GM12878 (cell line): Measurements from ENCODE around the gene PROSER3. TPM values are rescaled to one million over a fixed set of nuclear protein-coding genes. Genes with fewer than 3 reads are reported as not detected.

Experiments
- ATAC-seq: fragments of 200-7000 bp; cut with Tn5 transposase; 3 replicates; pipeline ENCODE4 v1.9.1; 2020; ENCODE audit warnings: mild to moderate bottlenecking, moderate library complexity
- BruUV-seq: library from RNA; stranded (reverse); fragments of 400-500 nt; replicated peaks from 2 replicates; lab custom pipeline; 2021; lab: Mats Ljungman, UMichigan
- CTCF ChIA-PET: fragments of 300-600 bp; sonication (Branson Sonifier 250); formaldehyde crosslinking; extraction: SDS; loops from one replicate; lab custom pipeline; 2021; ENCODE audit warnings: inconsistent platforms; lab: Yijun Ruan, JAX
- POLR2A ChIA-PET: fragments of 350-600 bp; formaldehyde crosslinking; extraction: SDS; loops from one replicate; lab custom pipeline; 2021; ENCODE audit warnings: inconsistent platforms; lab: Charles Lee
- RAD21 ChIA-PET: fragments of 300-600 bp; sonication (Branson Sonifier 250); formaldehyde crosslinking; loops from one replicate; lab custom pipeline; 2023; ENCODE audit warnings: antibody characterized with exemption; ENCODE audit not compliant: unreplicated experiment; lab: Charles Lee
- SMC1A ChIA-PET: fragments of 300-600 bp; sonication (Branson Sonifier 250); formaldehyde crosslinking; loops from one replicate; lab custom pipeline; 2023; ENCODE audit not compliant: unreplicated experiment, uncharacterized antibody; lab: Charles Lee
- DNase-seq: peaks from one replicate; pipeline ENCODE4 v3.0.0-alpha.2; 2011; ENCODE audit warnings: low read depth, low spot score
- FAIRE-seq: peaks from 3 replicates; lab custom pipeline; 2011; peaks lifted over from hg19 to GRCh38; lab: Jason Lieb, UNC
- H2AFZ ChIP-seq: 2 replicates; pipeline ENCODE4 v1.6.0; 2011; ENCODE audit warnings: low read depth, low read length, control low read depth; ENCODE audit not compliant: control insufficient read depth
- H3K27ac ChIP-seq: 2 replicates; pipeline ENCODE4 v1.5.1; 2011; ENCODE audit warnings: control low read depth; ENCODE audit not compliant: control insufficient read depth, insufficient read depth
- H3K27me3 ChIP-seq, 2 experiments: replicated peaks in 1 of 2; 2 replicates each; pipeline versions ENCODE4 v1.6.0 to v1.6.1; 2011; ENCODE audit warnings: low read length in 1 of 2; ENCODE audit not compliant: control insufficient read depth in 2 of 2, insufficient read depth in 2 of 2
- H3K36me3 ChIP-seq, 2 experiments: 2 replicates each; pipeline ENCODE4 v1.5.1; 2011; ENCODE audit warnings: low read length in 1 of 2; ENCODE audit not compliant: control insufficient read depth in 2 of 2, insufficient read depth in 2 of 2
- H3K4me1 ChIP-seq: 2 replicates; pipeline ENCODE4 v1.6.1; 2011; ENCODE audit warnings: mild to moderate bottlenecking, low read length, moderate library complexity, mixed read lengths; ENCODE audit not compliant: control insufficient read depth, insufficient read depth
- H3K4me2 ChIP-seq: 2 replicates; pipeline ENCODE4 v1.6.0; 2011; ENCODE audit warnings: control low read depth; ENCODE audit not compliant: control insufficient read depth, insufficient read depth
- H3K4me3 ChIP-seq: fragments of 200-600 bp; sonication (generic); 2 replicates; pipeline ENCODE4 v1.5.1; 2016
- H3K79me2 ChIP-seq: 2 replicates; pipeline ENCODE4 v1.6.0; 2011; ENCODE audit warnings: low read length; ENCODE audit not compliant: control insufficient read depth, insufficient read depth
- H3K9ac ChIP-seq: 2 replicates; pipeline ENCODE4 v1.8.0; 2011; ENCODE audit warnings: low read length, control low read depth, mixed read lengths; ENCODE audit not compliant: control insufficient read depth, insufficient read depth
- H3K9me3 ChIP-seq: replicated peaks from 3 replicates; pipeline ENCODE4 v1.5.1; 2011; ENCODE audit warnings: mild to moderate bottlenecking, low read length; ENCODE audit not compliant: control insufficient read depth, insufficient read depth
- H4K20me1 ChIP-seq: 2 replicates; pipeline ENCODE4 v1.6.0; 2011; ENCODE audit not compliant: control insufficient read depth, insufficient read depth
- ATF3 ChIP-seq: IDR thresholded peaks from 2 replicates; pipeline ENCODE4 v1.6.1; 2011; ENCODE audit warnings: low read depth, mild to moderate bottlenecking, low read length, moderate library complexity, borderline replicate concordance; ENCODE audit errors: extremely low read depth
- CBX3 ChIP-seq: fragments of 200-600 bp; sonication (generic); IDR thresholded peaks from 2 replicates; pipeline ENCODE4 v1.6.1; 2016; ENCODE audit warnings: low read depth, borderline replicate concordance
- CTCF ChIP-seq, 3 experiments: IDR thresholded peaks in 2 of 3; conservative IDR thresholded peaks in 1 of 3; 2 replicates each; pipeline ENCODE4 v1.5.1; 2011; ENCODE audit warnings: low read depth in 3 of 3, low read length in 3 of 3, mild to moderate bottlenecking in 3 of 3, control low read depth in 2 of 3, moderate library complexity in 2 of 3, inconsistent platforms in 1 of 3, mixed read lengths in 1 of 3; ENCODE audit not compliant: control insufficient read depth in 2 of 3, insufficient read depth in 1 of 3; ENCODE audit errors: extremely low read depth in 1 of 3
- DPF2 ChIP-seq: fragments of 450-650 bp; IDR thresholded peaks from 2 replicates; pipeline ENCODE4 v1.6.1; 2017; ENCODE audit warnings: mild to moderate bottlenecking
- EED ChIP-seq: sonication (generic); IDR thresholded peaks from 2 replicates; pipeline ENCODE4 v1.6.1; 2016; ENCODE audit warnings: antibody characterized with exemption, low read depth
- ESRRA ChIP-seq: IDR thresholded peaks from 2 replicates; pipeline ENCODE4 v1.6.1; 2012; ENCODE audit warnings: mild to moderate bottlenecking, low read length, improper control_type of control experiment
- GATAD2B ChIP-seq: fragments of 450-650 bp; conservative IDR thresholded peaks from 2 replicates; pipeline ENCODE4 v1.6.1; 2017; ENCODE audit warnings: low read depth, mild to moderate bottlenecking, moderate library complexity
- HCFC1 ChIP-seq: fragments of 150-350 bp; IDR thresholded peaks from 2 replicates; pipeline ENCODE4 v1.6.1; 2014; ENCODE audit warnings: low read length
- MEF2A ChIP-seq: IDR thresholded peaks from 2 replicates; pipeline ENCODE4 v1.6.1; 2011; ENCODE audit warnings: low read depth, mild to moderate bottlenecking, low read length, moderate library complexity; ENCODE audit not compliant: insufficient read depth
- MTA3 ChIP-seq: IDR thresholded peaks from 2 replicates; pipeline ENCODE4 v1.6.1; 2012; ENCODE audit warnings: low read length, inconsistent platforms, borderline replicate concordance
- NFYA ChIP-seq: IDR thresholded peaks from 2 replicates; pipeline ENCODE4 v1.6.1; 2011; ENCODE audit warnings: low read depth, mild to moderate bottlenecking, low read length, improper control_type of control experiment, borderline replicate concordance
- NR2F1 ChIP-seq: fragments of 450-650 bp; conservative IDR thresholded peaks from 2 replicates; pipeline ENCODE4 v1.6.1; 2017; ENCODE audit warnings: mild to moderate bottlenecking
- PKNOX1 ChIP-seq: fragments of 450-650 bp; IDR thresholded peaks from 2 replicates; pipeline ENCODE4 v1.6.1; 2016; ENCODE audit warnings: mild to moderate bottlenecking
- POLR2AphosphoS2 ChIP-seq: IDR thresholded peaks from 2 replicates; pipeline ENCODE4 v1.6.1; 2011; ENCODE audit warnings: low read depth, mild to moderate bottlenecking, low read length, improper control_type of control experiment, moderate library complexity
- TCF7 ChIP-seq: IDR thresholded peaks from 2 replicates; pipeline ENCODE4 v1.6.1; 2014; ENCODE audit warnings: antibody characterized with exemption, borderline replicate concordance
- YBX1 ChIP-seq: fragments of 450-650 bp; IDR thresholded peaks from 2 replicates; pipeline ENCODE4 v1.6.1; 2016; ENCODE audit warnings: antibody characterized with exemption
- ZBED1 ChIP-seq: IDR thresholded peaks from 2 replicates; pipeline ENCODE4 v1.6.1; 2016; ENCODE audit warnings: borderline replicate concordance
- WGBS: methylation state at CpG from one replicate; pipeline ENCODE4 v1.1.6; 2016; ENCODE audit warnings: low lambda C conversion rate; ENCODE audit not compliant: insufficient replicate concordance, insufficient coverage; ENCODE audit errors: missing lambda C conversion rate; 5-methylcytosine and 5-hydroxymethylcytosine counted together
- in situ Hi-C: fragments of 300-500 bp; cut with MboI; formaldehyde crosslinking; loops from 9 replicates; pipeline ENCODE4 v1.14.3; 2018; ENCODE audit warnings: mixed read lengths
- intact Hi-C: fragments of 100-400 bp; cut with micrococcal nuclease; formaldehyde crosslinking; loops from one replicate; pipeline ENCODE4 v1.14.2; 2022; ENCODE audit not compliant: unreplicated experiment
- polyA plus RNA-seq, 11 experiments: library from polyadenylated mRNA; depleted of rRNA in 4 of 11; unstranded in 6 of 11; stranded (reverse) in 5 of 11; fragments of >200 nt; fragmentation: Nextera tagmentation in 4 of 11; fragmentation: Illumina TruSeq in 1 of 11; extraction: Ambion mirVana in 4 of 11; extraction: Trizol in 1 of 11; gene quantifications; 1 replicate in 1 of 11; 2 replicates in 10 of 11; pipeline versions ENCODE4 v1.2.1 to v1.2.3, GENCODE V29; 2011 to 2016; ENCODE audit warnings: inconsistent platforms in 2 of 11, missing spikeins in 2 of 11, low read depth in 1 of 11
- total RNA-seq, 4 experiments: library from RNA; depleted of rRNA in 3 of 4; stranded (reverse); fragments of >200 nt in 3 of 4; fragmentation: Illumina TruSeq in 1 of 4; extraction: Trizol in 1 of 4; gene quantifications; 2 replicates each; pipeline versions ENCODE4 v1.2.1 to v1.2.3, GENCODE V29; 2013 to 2021

Gene PROSER3
- total and polyA plus RNA-seq, 10 of the 15 experiments (the other 5 are each of a cell fraction or from before 2014, with no cell fraction given) = 0.85 to 25.1 (median 9.6) TPM

- in situ Hi-C loops = no loop called here
- 52% methylated on average over 15 of the region's 19 CpGs for WGBS
- H3K9ac ChIP-seq = no peak overlapping the region
These were observed 32.3 kb downstream of the PROSER3 start for GRCh38 chr19:35789978-35790944.

More at GRCh38 chr19:35789978-35790944, 32.3 kb downstream of the PROSER3 start:
- ChIA-PET RAD21 (no interaction called here), SMC1A (no interaction called here), CTCF (interaction anchor here (1.0 to 3.1 kb wide), 3 partner anchors 10 to 97 kb away, joined by 3 to 12 read pairs (median 3); no protein-coding TSS in a partner anchor), POLR2A (interaction anchor here (0.5 kb wide), 1 partner anchor 10 kb away, joined by 3 read pairs; no protein-coding TSS in a partner anchor)
- H3K79me2 ChIP-seq = no peaks in the 10 kb centered on the region
- no peak overlapping the region for H3K4me2 ChIP-seq
- intact Hi-C loops = no loop called here
- H3K27ac ChIP-seq = no peak overlapping the region
- H2AFZ ChIP-seq = no peak overlapping the region
- H3K4me3 ChIP-seq = no peak overlapping the region
- ATAC-seq (no peak), FAIRE-seq (no peak), DNase-seq (no peak)
- H3K27me3 ChIP-seq = no peaks in the 10 kb centered on the region; a peak in 1 of 4 replicates
- no peaks in the 10 kb centered on the region for H3K36me3 ChIP-seq
- BruUV-seq = no TSS peak
- TF ChIP-seq ATF3 (no peak), PKNOX1 (no peak), HCFC1 (no peak), MTA3 (no peak), TCF7 (no peak), MEF2A (no peak), NR2F1 (no peak), CTCF (IDR thresholded peaks at IDR 0.05 in 2 of 3, conservative IDR thresholded peaks at IDR 0.05 in 1 of 3; ENCODE audit: control insufficient read depth in 2 of 3, extremely low read depth in 1 of 3, insufficient read depth in 1 of 3, low read depth in 3 of 3, low read length in 3 of 3) (no peak), ZBED1 (no peak), NFYA (no peak), CBX3 (no peak), DPF2 (no peak), EED (no peak), GATAD2B (no peak), POLR2AphosphoS2 (no peak), YBX1 (no peak), ESRRA (no peak)
- no peaks in the 10 kb centered on the region for H3K9me3 ChIP-seq
- no peaks in the 10 kb centered on the region for H3K4me1 ChIP-seq
- H4K20me1 ChIP-seq = no peaks in the 10 kb centered on the region
